Stimulated activated CD8-positive, alpha-beta memory T cell treated with anti-CD3 and anti-CD28 coated beads, Interleukin-7, amount 100 ng/mL, for 48 hours (primary cell): ENCODE measurements around the gene INTS11.

Experiments used
- DNase-seq, 2 donors: peaks; one replicate each; pipeline ENCODE4 v3.0.0-alpha.2; 2020; ENCODE audit warnings: low read depth in 1 of 2; ENCODE audit errors: extremely low read depth in 1 of 2

The INTS11 gene

DNA sequence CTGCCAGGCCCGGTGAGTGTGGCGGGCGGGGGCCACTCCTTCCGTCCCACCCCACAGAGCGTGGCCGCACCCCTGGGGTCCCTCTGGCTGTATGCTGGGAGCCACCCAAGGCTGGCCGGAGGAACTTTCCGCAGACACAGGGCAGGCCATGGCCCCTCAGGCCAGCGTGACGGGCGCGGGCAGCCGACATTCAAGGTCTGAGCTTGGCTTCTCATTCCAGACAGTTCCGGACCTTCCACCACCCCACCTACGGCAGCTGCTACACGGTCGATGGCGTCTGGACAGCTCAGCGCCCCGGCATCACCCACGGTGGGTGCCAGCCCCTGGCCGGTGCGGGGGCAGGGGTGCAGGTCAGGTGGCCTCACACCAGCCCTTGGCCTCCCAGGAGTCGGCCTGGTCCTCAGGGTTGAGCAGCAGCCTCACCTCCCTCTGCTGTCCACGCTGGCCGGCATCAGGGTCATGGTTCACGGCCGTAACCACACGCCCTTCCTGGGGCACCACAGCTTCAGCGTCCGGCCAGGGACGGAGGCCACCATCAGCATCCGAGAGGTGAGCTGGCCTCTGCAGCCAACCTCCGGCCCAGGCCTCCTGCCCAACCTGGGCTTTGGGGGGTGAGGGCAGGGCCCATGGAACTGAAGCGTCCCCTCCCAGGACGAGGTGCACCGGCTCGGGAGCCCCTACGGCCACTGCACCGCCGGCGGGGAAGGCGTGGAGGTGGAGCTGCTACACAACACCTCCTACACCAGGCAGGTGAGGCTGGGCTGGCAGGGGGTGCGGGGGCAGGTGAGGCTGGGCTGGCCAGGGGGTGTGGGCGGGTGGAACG lies 37.0 kb downstream of the INTS11 start:
- no peak for DNase-seq

DNA sequence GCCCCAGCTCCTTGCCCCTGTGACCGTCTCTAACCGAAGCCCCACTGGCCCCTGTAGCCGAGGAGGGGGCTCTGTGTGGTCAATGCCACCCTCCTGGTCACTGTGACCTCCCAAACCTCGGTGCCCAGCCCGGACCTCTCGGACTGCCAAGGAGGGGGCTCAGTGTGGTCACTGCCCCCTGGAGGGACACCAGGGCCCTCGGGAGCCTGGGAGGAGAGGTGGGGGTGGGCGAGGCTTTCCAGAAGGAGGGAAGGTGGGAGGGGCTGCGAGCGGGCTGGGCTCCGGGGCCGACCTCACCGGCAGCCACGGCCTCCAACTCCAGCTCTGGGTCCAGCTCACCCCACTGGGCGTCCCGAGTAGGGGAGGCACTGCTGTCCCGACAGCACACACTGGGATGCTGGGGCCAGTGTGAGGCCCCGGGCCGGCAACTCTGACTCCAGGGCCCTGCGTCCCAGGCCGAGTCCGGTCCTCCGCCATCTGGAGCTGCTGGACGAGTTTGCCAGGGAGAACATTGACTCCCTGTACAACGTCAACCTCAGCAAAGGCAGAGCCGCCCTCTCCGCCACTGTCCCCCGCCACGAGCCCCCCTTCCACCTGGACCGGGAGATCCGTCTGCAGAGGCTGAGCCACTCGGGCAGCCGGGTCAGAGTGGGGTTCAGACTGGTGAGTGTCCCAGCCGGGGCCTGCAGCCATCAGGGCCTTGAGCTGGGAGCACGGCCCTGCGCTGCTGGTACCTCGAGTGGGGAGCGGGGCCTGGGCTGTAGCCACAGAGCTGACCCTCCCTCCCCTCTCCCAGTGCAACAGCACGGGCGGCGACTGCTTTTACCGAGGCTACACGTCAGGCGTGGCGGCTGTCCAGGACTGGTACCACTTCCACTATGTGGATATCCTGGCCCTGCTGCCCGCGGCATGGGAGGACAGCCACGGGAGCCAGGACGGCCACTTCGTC lies 37.9 kb downstream of the INTS11 start:
- DNase-seq = no peak

GRCh38 chr1:1285611-1286311 lies 38.7 kb downstream of the INTS11 start:
- no peak for DNase-seq

GRCh38 chr1:1285102-1285571 lies 39.3 kb downstream of the INTS11 start:
- DNase-seq = no peak

DNA sequence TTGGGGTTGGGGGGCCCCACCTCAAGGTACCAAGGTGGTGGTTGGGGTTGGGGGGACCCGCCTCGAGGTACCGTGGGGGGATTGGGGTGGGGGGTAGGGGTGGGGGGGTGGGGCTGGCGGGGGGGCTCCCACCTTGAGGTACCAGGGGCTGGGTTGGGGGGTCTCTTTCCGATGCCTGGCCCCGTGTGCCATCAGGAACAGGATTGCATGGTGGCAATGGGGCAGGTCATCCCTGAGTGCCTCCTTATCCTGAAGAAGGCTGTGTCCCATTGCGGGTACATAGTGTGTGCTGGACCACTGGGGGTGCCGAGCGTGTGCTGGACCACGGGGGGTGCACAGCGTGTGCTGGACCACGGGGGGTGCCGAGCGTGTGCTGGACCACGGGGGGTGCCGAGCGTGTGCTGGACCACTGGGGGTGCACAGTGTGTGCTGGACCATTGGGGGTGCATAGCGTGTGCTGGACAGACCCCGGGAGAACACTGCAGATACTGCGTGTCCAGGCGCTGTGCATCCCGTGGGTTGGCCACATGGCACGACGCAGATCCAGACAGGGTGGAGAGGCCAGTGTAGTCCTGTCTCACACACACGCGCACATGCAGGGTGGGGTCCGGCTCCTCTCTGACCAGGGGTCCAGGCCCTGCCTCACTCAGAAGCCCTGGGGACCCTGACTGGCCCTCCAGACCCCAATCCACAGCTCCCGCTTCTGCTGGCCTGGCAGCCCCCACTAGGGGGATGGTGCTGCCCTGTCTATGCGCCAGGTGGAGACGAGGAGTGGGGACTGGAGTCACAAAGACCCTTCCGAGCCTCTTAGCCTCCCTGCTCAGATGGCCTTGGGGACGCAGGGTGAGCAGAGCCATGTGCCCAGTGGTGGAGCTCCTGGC lies 40.0 kb downstream of the INTS11 start:
- DNase-seq = no peak

- DNase-seq = no peak
Observed at GRCh38 chr1:1283821-1284220, 40.6 kb downstream of the INTS11 start.

- DNase-seq = peak in 1 of 2 donors; percentile 41
Observed at GRCh38 chr1:1282998-1283397, 41.5 kb downstream of the INTS11 start.

DNA sequence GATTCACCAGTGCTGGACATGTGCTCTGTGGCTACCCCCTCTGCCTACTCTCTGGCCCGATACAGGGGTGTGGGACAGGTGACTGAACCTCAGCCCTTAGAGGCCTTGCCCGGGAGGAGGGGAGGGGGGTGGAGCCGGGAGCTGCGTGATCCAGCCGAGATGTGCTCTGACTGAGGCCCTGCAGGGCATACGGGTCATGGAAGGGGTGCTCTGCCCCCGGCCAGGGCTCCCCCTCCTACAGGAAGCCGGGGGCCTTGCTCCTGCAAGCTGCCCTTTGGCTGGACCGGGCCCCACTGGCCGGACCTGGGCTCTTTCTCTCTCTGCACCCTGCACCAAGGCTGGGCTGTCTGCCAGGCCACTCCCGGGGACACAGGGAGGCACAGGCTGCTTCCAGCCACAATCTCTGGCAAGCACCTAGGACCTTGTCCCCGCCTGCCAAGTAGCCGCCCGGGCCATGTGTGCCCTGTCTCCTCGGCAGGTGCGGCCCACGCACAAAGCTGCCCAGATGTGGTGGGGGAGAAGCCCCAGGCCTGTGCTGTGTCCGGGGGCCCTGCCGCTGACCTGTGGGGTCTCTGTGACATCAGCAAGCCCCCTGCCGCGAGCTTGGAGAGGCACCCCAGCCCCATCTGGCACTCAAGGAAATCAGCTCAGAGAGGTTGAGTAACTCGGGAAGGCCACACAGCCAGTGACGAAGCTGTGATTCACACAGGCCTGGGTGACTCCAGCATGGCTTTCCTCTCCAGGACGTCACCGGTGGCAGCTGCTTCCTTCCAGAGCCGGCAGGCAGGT lies 42.7 kb downstream of the INTS11 start:
- peak in 1 of 2 donors; percentile 37 for DNase-seq

DNA sequence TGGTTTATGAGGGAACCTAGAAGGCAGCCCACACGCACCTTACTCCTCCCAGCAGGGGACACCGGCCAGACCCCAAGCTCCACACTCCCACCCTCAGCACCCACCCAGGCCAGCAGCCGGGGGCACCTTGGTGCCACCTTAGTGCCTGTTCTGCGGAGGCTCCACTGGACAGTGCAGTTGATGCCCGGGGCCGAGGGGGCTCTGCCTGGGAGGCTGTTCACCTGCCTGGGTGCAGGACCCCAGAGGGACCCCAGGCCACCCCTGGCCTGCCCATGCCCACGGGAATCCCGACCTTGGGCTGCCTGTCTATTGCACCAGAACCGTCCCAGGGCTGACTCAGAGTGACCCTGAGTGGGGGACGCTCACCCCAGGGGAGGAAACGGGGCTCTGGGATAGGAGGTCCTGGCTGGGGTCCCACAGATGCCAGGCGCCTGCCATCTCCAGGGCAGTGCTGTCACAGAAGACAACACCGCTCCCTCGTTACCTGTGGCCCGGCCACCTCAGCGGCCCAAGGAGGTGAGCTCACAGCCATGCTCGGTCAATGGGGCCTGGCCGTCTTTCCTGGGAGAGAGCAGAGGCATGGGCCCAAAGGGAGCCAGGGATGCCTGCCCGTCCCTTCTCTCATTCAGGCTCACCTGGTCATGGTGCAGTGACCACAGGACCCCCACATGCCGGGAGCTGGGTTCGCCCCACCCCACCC lies 43.5 kb downstream of the INTS11 start:
- no peak for DNase-seq

- no peak for DNase-seq
Observed at GRCh38 chr1:1279028-1279427, 45.4 kb downstream of the INTS11 start.

DNA sequence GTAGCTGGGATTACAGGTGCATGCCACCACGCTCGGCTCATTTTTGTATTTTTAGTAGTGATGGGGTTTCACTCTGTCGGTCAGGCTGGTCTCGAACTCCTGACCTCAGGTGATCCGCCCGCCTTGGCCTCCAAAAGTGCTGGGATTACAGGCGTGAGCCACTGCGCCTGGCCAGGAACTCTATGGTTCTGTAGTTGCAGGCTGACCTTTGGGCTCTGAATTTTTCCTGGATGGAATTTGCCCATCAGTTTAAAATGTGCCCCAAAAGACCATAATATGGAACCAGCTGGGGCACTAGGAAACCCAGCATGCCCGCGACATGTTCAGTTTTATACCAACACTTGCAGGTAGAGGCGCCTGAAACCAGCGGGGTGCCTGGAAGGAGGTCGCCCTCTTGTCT lies 45.8 kb downstream of the INTS11 start:
- no peak for DNase-seq

GRCh38 chr1:1275836-1276235 lies 48.6 kb downstream of the INTS11 start:
- no peak for DNase-seq

- no peak for DNase-seq
Observed at GRCh38 chr1:1274931-1275431, 49.5 kb downstream of the INTS11 start.

DNA sequence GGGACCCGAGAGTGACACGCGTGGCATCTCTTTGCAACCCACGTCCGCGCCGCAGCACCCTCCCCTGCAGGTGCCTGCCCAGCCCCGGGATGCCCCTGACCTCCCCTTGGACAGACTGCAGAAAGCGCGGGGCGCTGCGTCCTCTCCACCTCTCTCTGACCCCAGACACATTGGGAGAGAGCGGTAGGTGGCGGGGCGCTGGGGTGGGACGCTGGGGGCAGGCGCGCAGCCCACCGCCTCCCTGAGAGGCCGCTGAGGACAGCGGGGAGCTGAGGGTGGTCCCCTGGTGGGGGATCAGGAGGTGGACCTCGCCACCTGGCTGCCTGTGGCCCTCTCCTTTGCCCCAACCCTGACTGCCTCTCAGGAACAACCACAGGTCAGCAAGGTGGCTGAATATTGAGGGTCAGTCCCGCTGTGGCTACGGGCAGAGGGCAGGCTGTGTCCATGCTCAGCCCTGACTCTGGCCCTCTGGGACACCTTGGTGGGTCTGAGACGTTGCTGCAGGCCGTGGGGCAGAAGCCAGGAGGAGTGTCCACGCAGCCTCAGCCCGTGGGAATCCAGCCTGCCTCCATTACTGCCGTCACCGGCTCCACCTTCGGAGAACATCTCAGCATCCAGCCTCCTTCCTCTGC lies 50.0 kb downstream of the INTS11 start:
- no peak for DNase-seq

DNA sequence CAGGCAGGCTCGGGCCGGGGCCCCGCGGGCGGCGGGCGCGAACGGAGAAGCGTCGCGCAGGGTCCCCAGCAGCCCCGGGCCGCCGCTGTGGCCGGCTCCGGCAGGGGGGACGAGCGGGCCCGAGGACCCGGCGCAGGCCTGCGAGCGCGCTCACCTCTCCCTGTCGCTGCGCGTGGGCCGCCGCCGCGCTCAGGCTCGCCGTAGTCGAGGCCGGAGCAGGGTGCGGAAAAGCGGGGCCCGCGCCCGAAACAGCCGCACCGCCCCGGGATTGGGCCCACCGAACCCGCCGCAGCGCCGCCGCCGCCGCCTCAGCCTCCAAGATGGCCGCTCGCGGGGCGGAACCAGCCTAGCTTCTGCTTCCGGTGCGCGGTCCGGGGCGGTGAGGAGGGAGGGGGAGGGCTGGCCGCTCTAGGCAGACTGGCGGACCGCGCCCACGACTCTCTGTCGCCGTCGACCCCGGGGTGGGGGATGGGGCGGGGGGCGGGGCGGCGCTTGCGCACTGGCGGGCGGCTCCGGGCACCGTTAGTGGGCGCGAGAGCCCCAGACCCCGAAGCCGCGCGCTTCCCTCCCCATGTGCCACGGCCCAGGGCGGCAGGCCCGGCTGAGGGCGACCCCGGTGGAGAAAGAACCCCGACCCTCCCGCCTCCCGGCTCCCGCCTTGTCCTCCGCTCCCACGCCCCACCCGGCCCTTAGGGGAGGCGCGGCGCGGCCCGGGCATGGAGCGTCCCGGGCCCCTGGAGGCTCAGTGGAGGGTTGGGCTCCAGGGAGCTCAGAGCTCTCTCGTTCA lies 50.8 kb downstream of the INTS11 start, which contains the start of gene UBE2J2:
Gene UBE2J2, minus strand, starts transcription at position 343 of the 787 bp plus-strand sequence. CDS start 5,862 bp downstream, outside the sequence.
- DNase-seq = peak; percentile 86 to 91

GRCh38 chr1:1273209-1273511 lies 51.3 kb downstream of the INTS11 start:
- no peak for DNase-seq
